Neural cell (in vitro differentiated cells): ENCODE results near the gene ZBTB21.

ENCODE experiments used
- EZH2 ChIP-seq: fragments of 200-600, 300-800 bp; shearing (Covaris generic), sonication (generic); IDR thresholded peaks from 2 replicates; pipeline ENCODE4 v1.6.1; 2014; ENCODE audit warnings: antibody characterized with exemption, low read length, borderline replicate concordance, mild to moderate bottlenecking; ENCODE audit not compliant: insufficient read depth, poor library complexity, severe bottlenecking
- MXI1 ChIP-seq: fragments of 450-650 bp; conservative IDR thresholded peaks from 2 replicates; pipeline ENCODE4 v1.6.1; 2014; ENCODE audit warnings: antibody characterized with exemption, mild to moderate bottlenecking; ENCODE audit not compliant: poor library complexity, severe bottlenecking
- RAD21 ChIP-seq: fragments of 450-650 bp; conservative IDR thresholded peaks from 2 replicates; pipeline ENCODE4 v1.6.1; 2014; ENCODE audit warnings: antibody characterized with exemption, mild to moderate bottlenecking, moderate library complexity
- SMC3 ChIP-seq: fragments of 450-650 bp; conservative IDR thresholded peaks from 2 replicates; pipeline ENCODE4 v1.6.1; 2014; ENCODE audit warnings: antibody characterized with exemption, mild to moderate bottlenecking, moderate library complexity; ENCODE audit not compliant: poor library complexity
- TF ChIP-seq, protein P1 (sequence below): fragments of 450-650 bp; IDR thresholded peaks from 2 replicates; pipeline ENCODE4 v1.5.1; 2014; ENCODE audit warnings: antibody characterized with exemption, mild to moderate bottlenecking, moderate library complexity; ENCODE audit not compliant: poor library complexity, severe bottlenecking

DNA sequence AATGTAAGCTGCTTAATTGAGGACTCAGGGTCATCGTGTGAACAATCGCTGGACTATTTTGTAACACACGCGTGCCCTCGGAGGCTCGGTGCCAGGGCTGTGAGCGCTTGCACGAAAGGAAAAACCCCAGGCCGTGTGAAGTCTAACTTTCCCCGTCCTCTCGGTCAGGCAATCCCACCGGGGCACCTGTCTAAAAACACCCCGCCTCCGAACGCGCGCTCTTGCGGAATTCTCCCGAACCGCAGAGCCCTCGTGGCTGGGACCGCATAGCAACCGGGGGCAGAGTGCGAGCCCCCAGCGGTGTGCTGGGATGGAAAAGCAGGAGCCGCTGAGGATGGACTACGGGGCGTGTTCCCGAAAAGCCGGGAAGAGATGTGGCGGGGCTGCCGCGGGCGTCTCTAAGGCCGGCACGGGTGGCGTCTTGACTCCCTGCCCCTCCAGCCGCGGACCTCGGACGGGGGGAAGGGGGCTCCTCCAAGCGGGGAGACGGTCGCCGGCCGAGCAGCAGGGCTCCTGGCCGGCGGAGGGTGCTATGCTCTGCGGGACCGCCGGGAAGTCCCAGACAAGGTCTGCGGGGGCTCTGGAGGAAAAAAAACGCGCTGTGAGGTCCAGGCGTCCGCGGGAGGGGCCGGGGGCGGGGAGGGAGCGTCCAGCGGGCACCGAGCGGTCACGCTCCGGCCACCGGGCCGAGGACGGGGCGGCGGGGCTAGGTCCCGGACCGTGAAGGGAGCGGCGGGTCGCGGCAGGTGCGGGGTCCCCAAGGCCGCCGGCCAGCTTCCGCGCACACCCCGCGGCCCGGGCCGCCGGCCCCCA lies 936 bp downstream of the ZBTB21 start:
- TF ChIP-seq, protein P1, sequence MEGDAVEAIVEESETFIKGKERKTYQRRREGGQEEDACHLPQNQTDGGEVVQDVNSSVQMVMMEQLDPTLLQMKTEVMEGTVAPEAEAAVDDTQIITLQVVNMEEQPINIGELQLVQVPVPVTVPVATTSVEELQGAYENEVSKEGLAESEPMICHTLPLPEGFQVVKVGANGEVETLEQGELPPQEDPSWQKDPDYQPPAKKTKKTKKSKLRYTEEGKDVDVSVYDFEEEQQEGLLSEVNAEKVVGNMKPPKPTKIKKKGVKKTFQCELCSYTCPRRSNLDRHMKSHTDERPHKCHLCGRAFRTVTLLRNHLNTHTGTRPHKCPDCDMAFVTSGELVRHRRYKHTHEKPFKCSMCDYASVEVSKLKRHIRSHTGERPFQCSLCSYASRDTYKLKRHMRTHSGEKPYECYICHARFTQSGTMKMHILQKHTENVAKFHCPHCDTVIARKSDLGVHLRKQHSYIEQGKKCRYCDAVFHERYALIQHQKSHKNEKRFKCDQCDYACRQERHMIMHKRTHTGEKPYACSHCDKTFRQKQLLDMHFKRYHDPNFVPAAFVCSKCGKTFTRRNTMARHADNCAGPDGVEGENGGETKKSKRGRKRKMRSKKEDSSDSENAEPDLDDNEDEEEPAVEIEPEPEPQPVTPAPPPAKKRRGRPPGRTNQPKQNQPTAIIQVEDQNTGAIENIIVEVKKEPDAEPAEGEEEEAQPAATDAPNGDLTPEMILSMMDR, result no peak
- TF ChIP-seq RAD21 (peak; percentile 34), MXI1 (peak; percentile 65), SMC3 (peak; percentile 48), EZH2 (no peak)
